ENCODE data around the gene PITPNM1. TPM values are rescaled to one million over a fixed set of nuclear protein-coding genes. Genes with fewer than 3 reads are reported as not detected.

The PITPNM1 gene
- total RNA-seq, 2 donors from 2014 or later: 19.3 to 26.9 TPM

GRCh38 chr11:67457453-67457852 lies 47.7 kb downstream of the PITPNM1 start:
- no peak for TF ChIP-seq CTCF (IDR thresholded peaks at IDR 0.05)
- no peak for TF ChIP-seq POLR2AphosphoS5 (IDR thresholded peaks at IDR 0.05)
- TF ChIP-seq POLR2A (IDR thresholded peaks at IDR 0.05): no peak
- no peaks in the 10 kb centered on the region for H3K9me3 ChIP-seq
- no peak overlapping the region for H3K27ac ChIP-seq
- no peak overlapping the region for H3K4me3 ChIP-seq
- H3K36me3 ChIP-seq: no peaks in the 10 kb centered on the region
- H3K27me3 ChIP-seq (replicated peaks; ENCODE audit: insufficient read depth): no peaks in the 10 kb centered on the region
- WGBS: 95% methylated on average over 11 of the region's 12 CpGs
- intact Hi-C loops (cut with DNase I): no loop called here
- no peaks in the 10 kb centered on the region for H3K4me1 ChIP-seq (replicated peaks)
- no peak for DNase-seq (ENCODE audit: low spot score)

DNA sequence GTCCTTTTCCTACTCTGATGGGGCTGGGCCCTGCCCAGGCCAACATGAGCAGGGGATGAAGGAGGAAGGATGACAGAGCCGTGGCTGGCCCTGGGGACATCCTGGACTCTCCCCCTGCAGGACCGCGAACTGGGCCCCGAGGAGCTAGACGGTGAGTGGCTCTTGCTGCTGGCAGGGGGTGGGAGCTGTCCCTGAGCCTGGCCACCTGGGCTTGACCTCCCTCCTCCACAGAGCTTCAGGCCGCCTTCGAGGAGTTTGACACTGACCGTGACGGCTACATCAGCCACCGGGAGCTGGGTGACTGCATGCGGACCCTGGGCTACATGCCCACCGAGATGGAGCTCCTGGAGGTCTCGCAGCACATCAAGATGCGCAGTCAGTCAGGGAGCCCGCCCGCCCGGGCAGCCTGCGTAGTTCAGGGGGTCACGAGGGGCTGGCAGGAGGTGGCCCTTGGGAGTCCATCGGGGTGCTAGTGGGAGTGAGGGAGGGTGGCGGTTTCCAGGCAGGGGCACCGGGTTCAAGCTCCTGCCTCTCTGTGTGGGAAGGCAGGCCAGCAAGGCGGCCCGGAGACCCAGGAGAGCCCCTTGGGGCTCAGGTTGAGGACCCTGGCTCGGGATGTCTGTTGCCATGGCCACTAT lies 49.0 kb downstream of the PITPNM1 start:
- no peaks in the 10 kb centered on the region for H3K27me3 ChIP-seq (replicated peaks; ENCODE audit: insufficient read depth)
- H3K9me3 ChIP-seq: no peaks in the 10 kb centered on the region
- H3K4me1 ChIP-seq (replicated peaks): no peaks in the 10 kb centered on the region
- WGBS: 74% methylated on average over 22 of the region's 25 CpGs
- intact Hi-C loops (cut with DNase I): no loop called here
- TF ChIP-seq CTCF (IDR thresholded peaks at IDR 0.05) (no peak), POLR2AphosphoS5 (IDR thresholded peaks at IDR 0.05) (no peak), POLR2A (IDR thresholded peaks at IDR 0.05) (no peak)
- no peak overlapping the region for H3K4me3 ChIP-seq
- no peak for DNase-seq (ENCODE audit: low spot score)
- no peak overlapping the region for H3K27ac ChIP-seq
- H3K36me3 ChIP-seq: no peaks in the 10 kb centered on the region

DNA sequence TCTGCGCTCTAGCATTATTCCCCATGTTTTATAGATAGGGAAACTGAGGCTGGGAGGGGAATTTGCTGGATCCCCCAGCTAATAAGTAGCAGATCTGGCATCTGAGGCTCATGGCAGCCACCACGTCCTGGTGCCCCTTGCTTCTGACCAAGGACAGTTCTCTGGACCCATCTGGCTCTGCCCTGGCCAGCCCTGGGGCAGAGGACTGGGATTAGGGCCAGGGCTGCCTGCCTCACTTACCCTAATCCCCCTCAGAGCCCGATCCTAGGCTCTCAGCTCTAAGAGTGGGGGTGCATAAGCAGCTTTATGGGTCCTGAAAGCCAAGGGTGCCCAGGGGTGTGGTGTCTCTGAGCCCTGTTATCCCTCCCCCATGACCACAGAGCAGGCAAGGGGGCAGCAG lies 50.1 kb downstream of the PITPNM1 start, which contains the start of gene CABP4:
CABP4 (plus strand) TSS at position 301 of the 400 bp plus-strand sequence; CDS start at position 371, 70 bp downstream.
- Histone ChIP-seq H3K36me3 (no peaks in the 10 kb centered on the region), H3K4me1 (replicated peaks) (no peaks in the 10 kb centered on the region), H3K4me3 (no peak within 1 kb of the TSS), H3K27ac (no peak within 1 kb of the TSS), H3K9me3 (no peaks in the 10 kb centered on the region), H3K27me3 (replicated peaks; ENCODE audit: insufficient read depth) (no peaks in the 10 kb centered on the region)
- TF ChIP-seq POLR2A (IDR thresholded peaks at IDR 0.05) (no peak), POLR2AphosphoS5 (IDR thresholded peaks at IDR 0.05) (no peak), CTCF (IDR thresholded peaks at IDR 0.05) (no peak)
- intact Hi-C loops (cut with DNase I): no loop called here
- WGBS: 92% methylated on average over 3 of the region's 3 CpGs
- DNase-seq (ENCODE audit: low spot score): no peak

DNA sequence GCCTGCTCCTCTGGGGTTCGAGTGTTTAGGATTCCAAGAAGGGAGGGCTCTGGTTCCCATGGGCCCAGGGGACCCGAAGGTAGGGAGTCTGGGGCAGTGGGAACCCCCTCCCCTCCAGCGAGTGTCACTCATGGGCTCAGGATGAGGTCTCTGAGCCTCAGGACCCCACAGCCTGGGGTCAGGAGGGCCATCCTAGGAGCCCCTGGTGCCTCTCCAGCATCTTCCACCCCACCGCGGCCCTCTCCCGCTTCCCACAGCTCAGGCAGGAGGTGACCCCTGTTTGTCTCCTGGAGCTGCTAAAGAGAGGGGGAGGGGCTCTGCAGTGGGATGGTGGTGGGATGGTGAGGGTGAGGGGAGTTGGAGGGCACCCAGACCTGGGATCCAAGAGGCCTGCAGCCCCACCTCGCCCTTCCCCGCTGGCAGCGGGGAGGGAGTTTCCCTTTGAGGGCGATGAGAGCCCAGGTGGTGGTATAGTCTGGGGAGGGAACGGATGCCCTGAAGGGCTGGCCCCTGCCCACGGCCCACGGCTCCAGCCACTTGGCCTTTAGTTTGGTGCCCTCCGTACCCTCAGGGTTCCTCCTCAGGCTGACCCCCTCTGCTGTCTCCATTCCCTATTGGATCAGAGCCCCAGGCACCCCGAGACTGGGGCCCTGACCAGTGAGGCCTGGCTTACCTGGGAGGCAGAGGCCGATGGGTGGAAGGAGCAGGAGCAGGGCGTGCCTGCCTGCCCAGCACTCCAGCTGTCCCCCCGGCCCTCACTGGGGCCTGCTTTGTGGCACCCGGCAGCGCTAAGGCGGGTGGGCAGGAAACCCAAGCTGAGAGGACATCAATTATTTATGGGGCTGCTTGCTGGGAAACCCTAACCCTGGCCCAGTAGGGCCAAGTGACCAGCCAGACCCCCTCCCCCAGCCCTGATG lies 51.1 kb downstream of the PITPNM1 start:
- Histone ChIP-seq H3K4me1 (replicated peaks) (no peaks in the 10 kb centered on the region), H3K36me3 (no peaks in the 10 kb centered on the region), H3K27me3 (replicated peaks; ENCODE audit: insufficient read depth) (no peaks in the 10 kb centered on the region), H3K9me3 (no peaks in the 10 kb centered on the region), H3K27ac (no peak overlapping the region), H3K4me3 (no peak overlapping the region)
- TF ChIP-seq POLR2A (IDR thresholded peaks at IDR 0.05) (no peak), CTCF (IDR thresholded peaks at IDR 0.05) (no peak), POLR2AphosphoS5 (IDR thresholded peaks at IDR 0.05) (no peak)
- WGBS: 88% methylated on average over 21 of the region's 21 CpGs
- DNase-seq (ENCODE audit: low spot score): no peak
- intact Hi-C loops (cut with DNase I): no loop called here

Measured in prostate gland (tissue), 2 donors.